ENCODE data around the gene HPCA. TPM values are rescaled to one million over a fixed set of nuclear protein-coding genes. Genes with fewer than 3 reads are reported as not detected.

HPCA gene
- total and polyA plus RNA-seq, 8 donors: 0.16 to 0.61 (median 0.35) TPM; not detected in 1

DNA sequence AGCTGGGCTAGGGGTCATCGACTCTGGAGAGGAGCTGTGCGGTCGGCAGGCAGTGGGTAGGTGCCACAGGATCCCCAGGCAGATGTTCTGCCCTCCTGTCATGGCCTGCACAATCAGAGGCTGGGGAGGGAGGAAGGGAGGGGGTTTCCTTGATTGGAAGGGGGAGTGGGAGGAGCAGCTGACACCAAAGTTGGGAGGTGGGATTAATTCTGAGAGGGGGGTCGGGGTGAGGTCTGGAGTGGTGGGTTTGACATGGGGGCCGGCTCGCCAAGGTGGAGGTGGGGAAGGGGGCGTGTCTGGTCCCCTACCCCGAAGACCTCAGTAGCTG lies 651 bp upstream of the HPCA start:
- Histone ChIP-seq H3K27me3 (peaks cover 31 to 78% of the 10 kb centered on the region in 2 donors), H3K4me3 (no peak overlapping the region), H3K9me3 (no peaks in the 10 kb centered on the region), H3K4me1 (no peaks in the 10 kb centered on the region), H3K36me3 (no peaks in the 10 kb centered on the region), H3K27ac (no peak overlapping the region)
- intact Hi-C loops (cut with DNase I): no loop called here
- TF ChIP-seq, protein P1, sequence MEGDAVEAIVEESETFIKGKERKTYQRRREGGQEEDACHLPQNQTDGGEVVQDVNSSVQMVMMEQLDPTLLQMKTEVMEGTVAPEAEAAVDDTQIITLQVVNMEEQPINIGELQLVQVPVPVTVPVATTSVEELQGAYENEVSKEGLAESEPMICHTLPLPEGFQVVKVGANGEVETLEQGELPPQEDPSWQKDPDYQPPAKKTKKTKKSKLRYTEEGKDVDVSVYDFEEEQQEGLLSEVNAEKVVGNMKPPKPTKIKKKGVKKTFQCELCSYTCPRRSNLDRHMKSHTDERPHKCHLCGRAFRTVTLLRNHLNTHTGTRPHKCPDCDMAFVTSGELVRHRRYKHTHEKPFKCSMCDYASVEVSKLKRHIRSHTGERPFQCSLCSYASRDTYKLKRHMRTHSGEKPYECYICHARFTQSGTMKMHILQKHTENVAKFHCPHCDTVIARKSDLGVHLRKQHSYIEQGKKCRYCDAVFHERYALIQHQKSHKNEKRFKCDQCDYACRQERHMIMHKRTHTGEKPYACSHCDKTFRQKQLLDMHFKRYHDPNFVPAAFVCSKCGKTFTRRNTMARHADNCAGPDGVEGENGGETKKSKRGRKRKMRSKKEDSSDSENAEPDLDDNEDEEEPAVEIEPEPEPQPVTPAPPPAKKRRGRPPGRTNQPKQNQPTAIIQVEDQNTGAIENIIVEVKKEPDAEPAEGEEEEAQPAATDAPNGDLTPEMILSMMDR (IDR thresholded peaks at IDR 0.05): no peak
- ATAC-seq: no peak
- DNase-seq: no peak

DNA sequence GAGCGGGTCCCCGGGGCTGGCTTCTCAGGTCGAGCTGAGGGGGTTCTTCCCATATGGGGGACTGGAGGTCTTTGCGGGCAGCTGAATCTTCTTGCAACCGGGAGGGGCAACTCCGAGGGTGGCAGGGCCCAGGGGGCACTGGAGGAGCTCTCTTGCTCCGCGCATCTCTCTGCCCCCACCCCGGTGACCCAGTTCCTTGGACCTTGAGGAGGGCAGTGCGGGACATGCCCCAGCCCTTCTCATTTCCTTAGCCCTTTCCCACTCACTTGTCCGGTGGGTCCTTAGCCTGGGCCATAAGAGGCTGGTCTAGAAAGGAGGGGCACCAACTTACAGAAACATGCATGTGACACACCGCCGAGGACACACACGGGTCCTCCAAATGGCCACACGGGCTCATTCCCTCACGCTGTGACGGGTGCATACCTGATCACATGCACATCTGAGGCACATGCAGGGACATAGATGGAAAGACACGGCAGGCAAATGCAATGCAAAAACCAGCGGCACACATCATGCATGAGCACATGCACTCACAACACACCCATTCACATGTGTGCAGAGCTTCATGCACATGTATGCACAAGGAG lies 630 bp downstream of the HPCA start:
- TF ChIP-seq, protein P1 (IDR thresholded peaks at IDR 0.05): no peak
- intact Hi-C loops (cut with DNase I): no loop called here
- no peaks in the 10 kb centered on the region for H3K36me3 ChIP-seq
- H3K27ac ChIP-seq: no peak overlapping the region
- DNase-seq (no peak), ATAC-seq (no peak)
- H3K27me3 ChIP-seq: peaks cover 36 to 91% of the 10 kb centered on the region in 2 donors
- H3K4me3 ChIP-seq: no peak overlapping the region
- no peaks in the 10 kb centered on the region for H3K9me3 ChIP-seq
- H3K4me1 ChIP-seq: no peaks in the 10 kb centered on the region

DNA sequence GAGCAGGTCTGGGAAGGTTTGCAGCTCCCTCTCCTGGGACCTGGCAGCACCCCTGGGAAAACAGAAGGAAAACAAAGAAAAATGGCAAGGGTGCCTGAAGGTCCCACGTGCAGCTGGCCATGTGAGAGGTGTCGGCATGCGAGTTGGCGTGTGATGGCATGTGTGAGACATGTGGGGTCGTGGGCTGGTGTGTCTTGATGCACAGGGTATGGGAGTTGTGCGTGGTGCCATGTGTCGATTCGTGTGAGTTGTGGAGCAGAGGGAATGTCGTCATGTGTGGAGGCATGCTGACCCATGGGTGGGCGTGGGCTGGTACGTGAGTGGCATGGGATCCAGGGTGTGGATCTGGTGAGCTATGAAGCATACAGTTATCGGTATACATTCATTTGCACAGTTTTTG lies 1.3 kb downstream of the HPCA start:
- H3K27ac ChIP-seq: no peak overlapping the region
- peaks cover 41 to 92% of the 10 kb centered on the region in 2 donors for H3K27me3 ChIP-seq
- H3K9me3 ChIP-seq: no peaks in the 10 kb centered on the region
- TF ChIP-seq, protein P1 (IDR thresholded peaks at IDR 0.05): no peak
- H3K4me1 ChIP-seq: peaks cover 0 to under 1% of the 10 kb centered on the region in 2 donors
- ATAC-seq: no peak
- H3K36me3 ChIP-seq: no peaks in the 10 kb centered on the region
- no peak overlapping the region for H3K4me3 ChIP-seq
- no peak for DNase-seq
- intact Hi-C loops (cut with DNase I): no loop called here

DNA sequence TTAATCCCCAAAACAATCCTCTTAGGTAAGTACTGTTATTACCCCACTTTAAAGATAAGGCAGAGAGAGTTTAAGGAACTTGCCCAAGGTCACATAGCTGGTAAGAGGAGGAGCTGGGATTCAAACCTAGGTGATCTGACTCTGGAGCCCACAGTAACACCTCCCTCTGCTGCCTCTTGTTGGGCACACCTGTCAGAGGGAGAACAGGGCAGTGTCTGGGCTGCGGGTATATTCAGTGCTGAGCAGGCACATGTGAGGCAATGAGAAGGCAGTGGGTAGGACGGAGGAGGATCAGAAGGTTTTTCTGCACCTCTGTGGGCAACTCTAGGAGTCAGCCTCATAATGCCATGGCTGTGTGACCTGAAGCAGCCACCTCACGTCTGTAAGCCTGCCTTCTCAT lies 1.8 kb downstream of the HPCA start:
- Histone ChIP-seq H3K27ac (no peak overlapping the region), H3K9me3 (no peaks in the 10 kb centered on the region), H3K4me1 (peaks cover 0 to 6% of the 10 kb centered on the region in 2 donors), H3K4me3 (no peak overlapping the region), H3K36me3 (no peaks in the 10 kb centered on the region), H3K27me3 (peaks cover 46 to 94% of the 10 kb centered on the region in 2 donors)
- DNase-seq (no peak), ATAC-seq (no peak)
- TF ChIP-seq, protein P1 (IDR thresholded peaks at IDR 0.05): no peak
- intact Hi-C loops (cut with DNase I): no loop called here

DNA sequence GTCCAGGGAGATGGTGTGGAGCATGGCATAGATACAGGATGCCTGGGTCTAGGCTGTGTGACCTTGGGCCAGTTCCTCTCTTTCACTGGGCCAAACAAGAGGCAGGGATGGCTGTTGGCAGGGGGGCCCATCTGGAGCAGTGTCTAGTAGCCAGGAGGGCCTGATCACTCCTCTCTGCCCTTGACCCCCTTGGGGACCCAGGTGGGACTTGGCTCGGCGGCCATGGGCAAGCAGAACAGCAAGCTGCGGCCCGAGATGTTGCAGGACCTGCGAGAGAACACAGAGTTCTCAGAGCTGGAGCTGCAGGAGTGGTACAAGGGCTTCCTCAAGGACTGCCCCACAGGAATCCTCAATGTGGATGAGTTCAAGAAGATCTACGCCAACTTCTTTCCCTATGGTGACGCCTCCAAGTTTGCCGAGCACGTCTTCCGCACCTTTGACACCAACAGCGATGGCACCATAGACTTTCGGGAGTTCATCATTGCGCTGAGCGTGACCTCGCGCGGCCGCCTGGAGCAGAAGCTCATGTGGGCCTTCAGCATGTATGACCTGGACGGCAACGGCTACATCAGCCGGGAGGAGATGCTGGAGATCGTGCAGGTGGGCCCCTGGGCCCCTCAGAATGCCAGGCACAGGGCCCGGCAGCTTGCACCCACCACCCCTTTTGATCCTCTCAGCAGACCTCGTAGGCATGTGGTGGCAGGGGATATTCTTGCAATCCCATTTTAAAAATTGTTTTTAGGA lies 2.6 kb downstream of the HPCA start:
- no peak overlapping the region for H3K27ac ChIP-seq
- H3K36me3 ChIP-seq: no peaks in the 10 kb centered on the region
- no peak for ATAC-seq
- DNase-seq: peak in 1 of 4 donors; percentile 67
- intact Hi-C loops (cut with DNase I): no loop called here
- no peaks in the 10 kb centered on the region for H3K9me3 ChIP-seq
- peaks cover 48 to 97% of the 10 kb centered on the region in 2 donors for H3K27me3 ChIP-seq
- TF ChIP-seq, protein P1 (IDR thresholded peaks at IDR 0.05): no peak
- H3K4me3 ChIP-seq: no peak overlapping the region
- H3K4me1 ChIP-seq: peaks cover 0 to 13% of the 10 kb centered on the region in 2 donors

Data from left lung (tissue), 10 donors.